NCI-H2196 (cell line): ENCODE results near the gene LIN7C.
A peak's percentile ranks its signal among the peaks of the same experiment; 100 is the strongest.
"Not testable (repeated sequence)": the region's sequence is repeated elsewhere in the genome, so short reads cannot be mapped to it uniquely, and the experiment has no call there.

ENCODE experiments used
- DNase-seq: peaks from one replicate; lab custom pipeline; 2025; ENCODE audit not compliant: unreplicated experiment; lab: John Stamatoyannopoulos, UW

Gene LIN7C

DNA sequence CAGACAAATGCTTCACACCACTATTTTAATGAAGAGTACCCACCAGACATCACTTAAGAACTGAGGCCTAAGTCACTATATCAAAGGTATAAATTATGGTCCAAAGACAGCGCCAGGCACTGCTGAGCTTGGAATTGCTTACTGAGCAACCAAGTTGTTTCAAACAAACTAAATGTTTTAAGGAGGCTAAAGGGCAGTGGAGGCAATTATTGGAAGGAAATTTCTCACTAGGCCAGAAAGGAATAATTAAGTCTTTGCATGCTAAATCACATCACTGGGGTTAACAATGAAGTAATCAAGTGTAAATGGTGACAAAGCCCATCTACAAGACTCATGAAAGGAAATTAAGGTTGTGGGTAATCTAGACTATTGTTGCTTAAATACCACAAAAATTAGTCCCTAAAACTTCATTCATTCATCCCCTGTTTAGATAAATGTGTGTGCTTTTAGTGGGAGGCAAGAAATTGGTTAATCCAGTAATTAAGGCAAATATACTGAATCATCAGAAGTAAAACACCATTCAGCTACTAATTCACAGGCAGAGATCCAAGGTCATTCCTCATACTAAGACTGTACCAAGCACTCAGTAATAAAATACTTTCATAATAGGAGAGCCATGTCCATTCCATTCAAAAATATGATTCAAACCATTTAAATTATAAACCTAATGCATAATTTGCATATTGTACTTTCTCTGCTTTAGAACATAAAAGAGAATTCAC is 55.2 kb downstream of the LIN7C start:
- DNase-seq = no peak

GRCh38 chr11:27448184-27448540 is 58.4 kb downstream of the LIN7C start:
- DNase-seq = not testable (repeated sequence)

- no peak for DNase-seq
These were observed 59.0 kb downstream of the LIN7C start for GRCh38 chr11:27447288-27448183.

DNA sequence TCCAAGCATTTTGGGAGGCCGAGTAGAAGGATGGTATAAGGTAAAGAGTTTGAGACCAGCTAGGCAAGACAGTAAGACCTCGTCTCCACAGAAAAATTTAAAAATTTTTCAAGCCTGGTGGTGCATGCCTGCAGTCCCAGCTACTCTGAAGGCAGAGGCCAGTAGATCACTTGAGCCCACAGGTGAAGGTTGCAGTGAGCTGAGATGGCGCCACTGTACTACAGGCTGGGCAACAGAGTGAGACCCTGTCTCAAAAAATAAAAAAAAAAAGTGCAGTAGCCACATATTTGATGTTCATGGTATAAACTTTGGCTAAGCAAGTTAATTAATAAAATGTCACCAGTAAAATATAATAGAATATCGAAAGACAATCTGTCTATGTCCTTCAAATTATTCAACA is 60.9 kb downstream of the LIN7C start:
- DNase-seq = no peak

DNA sequence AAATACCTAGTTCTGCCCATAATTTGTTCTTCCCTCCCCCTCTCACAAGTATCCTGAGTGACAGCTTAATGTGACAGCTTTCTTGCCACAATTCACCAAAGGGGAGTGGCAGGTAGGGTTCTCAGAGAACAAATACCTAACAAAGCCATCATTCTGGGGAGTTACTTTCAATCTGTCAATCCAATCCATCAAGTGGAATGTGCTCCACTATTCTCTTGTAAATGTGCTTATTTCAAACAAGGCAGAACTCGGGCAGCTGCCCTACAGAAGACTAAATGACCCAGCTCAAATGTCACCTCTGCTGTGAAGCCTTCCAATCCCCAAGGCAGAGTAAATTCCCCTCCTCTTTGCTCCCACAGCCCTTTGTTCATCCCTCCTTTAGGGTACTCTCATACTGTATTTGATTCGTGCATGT is 61.8 kb downstream of the LIN7C start:
- DNase-seq = peak; percentile 20
